Measurements from ENCODE around the gene SDSL.

DNA sequence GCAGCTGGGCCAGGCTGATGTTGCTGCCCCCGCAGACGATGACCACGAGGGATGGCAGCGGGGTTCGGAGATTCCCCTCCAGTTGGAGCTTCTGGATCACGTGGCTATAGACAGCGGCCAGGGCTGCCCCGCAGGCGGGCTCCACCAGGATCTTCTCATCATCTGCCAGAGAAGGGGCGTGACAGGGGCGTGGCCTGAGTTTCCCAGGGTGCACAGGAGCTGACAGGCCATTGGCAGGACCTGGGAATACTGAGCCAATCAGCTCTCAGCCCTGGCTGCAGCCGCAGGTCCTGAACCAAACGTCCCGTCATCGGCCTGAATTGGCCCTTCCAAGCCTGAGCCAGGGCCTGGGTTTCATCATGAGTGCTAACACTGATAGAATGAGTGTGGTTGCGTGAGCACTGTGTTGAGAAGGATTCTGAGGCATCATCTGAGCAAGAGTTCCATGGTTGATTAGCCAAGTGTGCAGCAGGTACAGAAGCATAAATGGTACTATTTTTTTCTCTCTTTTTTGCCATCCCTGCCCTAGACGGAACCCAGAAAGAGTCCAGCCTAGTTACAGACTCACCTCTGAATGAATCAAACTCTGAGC is 29.1 kb upstream of the SDSL start:
- TF ChIP-seq CTCF (optimal IDR thresholded peaks at IDR 0.05 in 1 of 3, IDR thresholded peaks at IDR 0.05 in 1 of 3, conservative IDR thresholded peaks at IDR 0.05 in 1 of 3; ENCODE audit: extremely low read depth in 1 of 3, insufficient read depth in 2 of 3, low read length in 3 of 3) (no peak), EZH2 (IDR thresholded peaks at IDR 0.05; ENCODE audit: low read length) (no peak)
